HG03025 (cell line): ENCODE measurements around the gene MAP3K20.
"Not testable (repeated sequence)": the region's sequence is repeated elsewhere in the genome, so short reads cannot be mapped to it uniquely, and the experiment has no call there.

ENCODE experiments used
- ATAC-seq: cut with Tn5 transposase; IDR thresholded peaks from one replicate; pipeline ENCODE4 v1.9.1; 2021; ENCODE audit warnings: mild to moderate bottlenecking, moderate library complexity; ENCODE audit not compliant: unreplicated experiment, low FRiP score

MAP3K20 gene

GRCh38 chr2:173117678-173118077 lies 42.0 kb downstream of the MAP3K20 start:
- ATAC-seq = no peak

GRCh38 chr2:173118395-173118794 lies 42.7 kb downstream of the MAP3K20 start:
- ATAC-seq = no peak

- ATAC-seq = no peak
Measured at GRCh38 chr2:173119069-173119807, 43.6 kb downstream of the MAP3K20 start.

- no peak for ATAC-seq
Measured at GRCh38 chr2:173119944-173120343, 44.3 kb downstream of the MAP3K20 start.

DNA sequence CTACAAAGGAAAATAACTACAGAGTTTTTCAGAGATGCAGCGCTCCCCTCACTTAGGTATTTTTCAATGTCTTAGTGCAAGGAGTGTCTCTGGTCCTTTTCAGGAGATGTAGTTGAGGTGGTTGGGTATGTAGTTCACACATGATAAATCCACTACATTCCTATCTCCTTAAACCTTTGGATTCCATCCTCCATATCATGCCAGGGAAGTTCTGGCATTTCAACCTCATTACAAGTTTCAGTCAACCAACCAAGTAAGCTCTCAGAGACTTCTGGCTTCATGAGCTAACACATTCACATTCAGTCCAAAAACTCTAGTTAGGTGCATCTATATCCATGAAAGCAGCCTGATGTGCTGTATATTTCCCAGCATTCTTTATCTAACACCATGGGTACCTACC lies 47.3 kb downstream of the MAP3K20 start:
- no peak for ATAC-seq

- no peak for ATAC-seq
Measured at GRCh38 chr2:173124441-173124840, 48.8 kb downstream of the MAP3K20 start.

GRCh38 chr2:173126819-173127218 lies 51.2 kb downstream of the MAP3K20 start:
- no peak for ATAC-seq

- ATAC-seq = not testable (repeated sequence)
Measured at GRCh38 chr2:173128132-173128531, 52.5 kb downstream of the MAP3K20 start.

- no peak for ATAC-seq
Measured at GRCh38 chr2:173130496-173131465, 55.1 kb downstream of the MAP3K20 start.

DNA sequence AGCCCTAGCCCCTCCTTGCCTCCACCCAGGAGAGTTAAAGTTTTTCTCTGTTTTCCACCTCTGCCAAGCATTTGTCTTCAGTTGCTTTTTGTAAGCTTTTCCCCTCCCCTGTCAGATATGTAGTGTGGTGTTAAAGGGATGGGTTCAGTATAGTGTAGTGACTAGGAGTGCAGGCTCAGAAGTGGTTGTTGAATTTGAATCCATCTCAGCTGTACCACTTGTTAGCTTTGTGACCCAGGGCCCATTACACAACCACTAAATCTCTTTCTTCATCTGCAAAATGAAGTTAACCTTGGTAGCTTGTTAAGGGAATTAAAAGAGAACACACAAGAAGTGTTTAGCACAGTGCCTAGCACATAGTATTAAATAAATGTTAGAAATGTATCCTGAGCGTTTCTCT lies 56.9 kb downstream of the MAP3K20 start:
- no peak for ATAC-seq

- ATAC-seq = no peak
Measured at GRCh38 chr2:173134703-173135102, 59.1 kb downstream of the MAP3K20 start.

- no peak for ATAC-seq
Measured at GRCh38 chr2:173136067-173136466, 60.4 kb downstream of the MAP3K20 start.

DNA sequence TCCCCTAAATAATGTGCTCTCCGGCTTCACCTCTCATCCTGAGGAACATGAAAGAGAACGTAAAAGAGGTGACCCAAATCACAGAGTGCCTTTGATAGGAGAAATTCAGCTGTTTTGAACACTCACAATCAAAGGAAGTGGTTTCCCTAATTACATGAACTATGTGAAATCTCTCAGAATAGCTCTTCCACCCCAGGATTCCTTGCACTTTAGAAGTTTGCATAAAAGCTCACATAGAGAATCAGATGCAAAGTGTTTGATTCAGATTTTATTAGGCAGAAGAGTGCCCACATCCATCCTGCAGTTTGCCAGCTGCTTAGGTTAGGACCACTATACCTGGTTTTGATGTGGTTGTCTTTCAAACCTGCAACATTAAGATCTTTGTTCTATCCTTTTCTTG lies 61.0 kb downstream of the MAP3K20 start:
- ATAC-seq = no peak

DNA sequence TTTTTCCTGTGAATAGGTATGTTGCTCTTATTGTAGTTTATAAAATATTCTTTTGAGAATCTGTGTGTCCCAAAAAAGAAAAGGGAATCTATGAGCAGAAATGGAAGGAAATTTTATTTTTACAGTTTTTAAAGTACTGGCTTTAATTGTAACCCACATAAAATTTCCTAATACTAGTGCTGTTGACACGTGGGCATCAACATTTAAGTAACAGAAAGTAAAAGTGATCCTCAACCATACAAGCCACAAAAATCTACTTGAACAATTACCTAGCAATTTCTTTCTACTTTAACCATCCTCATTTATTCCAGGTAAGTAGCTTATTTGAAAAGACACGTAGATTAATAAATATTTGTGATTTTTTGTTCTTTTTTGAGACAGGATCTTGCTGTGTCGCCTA lies 62.0 kb downstream of the MAP3K20 start:
- ATAC-seq = no peak

DNA sequence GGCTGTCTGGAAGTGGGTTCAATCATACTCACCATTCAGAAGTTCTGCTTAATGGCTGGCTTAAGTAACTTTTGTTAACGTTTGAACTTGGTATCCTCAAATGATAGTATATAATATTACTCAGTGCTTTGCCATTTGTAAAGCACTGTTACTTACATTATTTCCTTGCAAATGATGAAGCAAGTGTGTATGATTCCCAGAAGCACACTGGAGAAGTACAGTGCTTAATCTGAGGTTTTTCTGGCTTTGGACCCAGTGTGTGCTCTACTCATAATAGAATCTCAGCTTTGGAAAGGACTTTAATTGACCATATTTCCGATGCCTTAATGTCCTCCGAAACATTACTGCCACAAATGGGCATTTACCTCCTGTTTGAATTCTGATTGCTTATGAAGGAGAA lies 63.3 kb downstream of the MAP3K20 start:
- no peak for ATAC-seq

- no peak for ATAC-seq
Measured at GRCh38 chr2:173141666-173142065, 66.0 kb downstream of the MAP3K20 start.

GRCh38 chr2:173145454-173145853 lies 69.8 kb downstream of the MAP3K20 start:
- ATAC-seq = no peak

GRCh38 chr2:173146590-173146989 lies 70.9 kb downstream of the MAP3K20 start:
- ATAC-seq = no peak

- no peak for ATAC-seq
Measured at GRCh38 chr2:173148520-173148919, 72.9 kb downstream of the MAP3K20 start.

GRCh38 chr2:173149491-173149890 lies 73.8 kb downstream of the MAP3K20 start:
- no peak for ATAC-seq

DNA sequence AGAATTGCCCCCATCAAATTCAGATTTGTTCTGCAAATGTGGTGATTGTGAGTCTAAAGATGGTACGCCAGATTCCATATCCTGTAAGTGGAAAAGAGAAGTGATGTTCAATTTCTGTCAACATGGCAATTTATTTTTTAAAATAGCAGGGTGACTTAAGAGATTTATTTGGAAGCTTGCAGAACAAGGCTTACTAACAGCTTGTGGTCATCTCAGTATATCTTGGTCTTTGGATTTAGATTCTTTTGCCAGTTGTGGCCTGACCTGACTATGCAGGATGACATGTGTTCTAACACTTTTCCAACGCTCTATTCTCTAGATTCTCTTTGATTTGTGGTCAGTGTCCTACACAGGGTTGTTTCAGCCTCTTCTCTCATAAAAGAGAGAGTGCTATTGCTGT lies 74.4 kb downstream of the MAP3K20 start:
- no peak for ATAC-seq

DNA sequence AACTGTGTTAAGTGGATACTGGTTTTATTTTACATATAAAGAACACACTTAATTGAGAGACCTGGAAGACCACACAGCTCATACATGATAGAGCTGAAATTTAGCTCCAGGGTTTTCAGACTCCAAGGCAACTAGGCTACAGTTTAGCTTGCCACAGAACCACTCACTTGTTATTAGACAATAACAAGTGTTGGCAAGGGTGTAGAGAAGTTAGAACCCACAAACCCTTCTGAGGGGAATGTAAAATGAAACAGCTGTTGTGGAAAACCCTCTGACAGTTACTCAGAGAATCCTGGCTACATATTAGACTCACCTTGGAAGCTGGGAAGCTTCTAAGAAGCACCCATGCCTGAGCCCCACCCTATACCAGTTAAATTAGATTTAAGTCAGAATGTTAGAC lies 75.3 kb downstream of the MAP3K20 start:
- no peak for ATAC-seq
